Hepatocyte (in vitro differentiated cells): ENCODE measurements around the gene MVD. TPM values are rescaled to one million over a fixed set of nuclear protein-coding genes. Genes with fewer than 3 reads are reported as not detected.
"Not testable (repeated sequence)": the region's sequence is repeated elsewhere in the genome, so short reads cannot be mapped to it uniquely, and the experiment has no call there.

Source experiments
- DNase-seq: peaks from one replicate; pipeline ENCODE4 v3.0.0-alpha.2; 2016; ENCODE audit warnings: low spot score
- H2AFZ ChIP-seq: fragments of 200-600 bp; sonication (generic); 2 replicates; pipeline ENCODE4 v1.6.0; 2016; ENCODE audit warnings: antibody characterized with exemption, mild to moderate bottlenecking
- H3K27ac ChIP-seq: fragments of 200-600 bp; sonication (generic); 2 replicates; pipeline ENCODE4 v1.5.1; 2016; ENCODE audit warnings: mild to moderate bottlenecking
- H3K27me3 ChIP-seq: fragments of 200-600 bp; sonication (generic); 2 replicates; pipeline ENCODE4 v1.6.1; 2016
- H3K36me3 ChIP-seq: fragments of 200-600 bp; sonication (generic); replicated peaks from 2 replicates; pipeline ENCODE4 v1.5.1; 2016; ENCODE audit warnings: low read depth; ENCODE audit not compliant: insufficient read depth
- H3K4me1 ChIP-seq: fragments of 200-600 bp; sonication (generic); 2 replicates; pipeline ENCODE4 v1.5.1; 2016; ENCODE audit warnings: mild to moderate bottlenecking, moderate library complexity; ENCODE audit not compliant: insufficient read depth
- H3K4me2 ChIP-seq: fragments of 200-600 bp; sonication (generic); 2 replicates; pipeline ENCODE4 v1.6.0; 2016
- H3K4me3 ChIP-seq: fragments of 200-600 bp; sonication (generic); 2 replicates; pipeline ENCODE4 v1.5.1; 2016; ENCODE audit warnings: mild to moderate bottlenecking
- H3K79me2 ChIP-seq: fragments of 200-600 bp; sonication (generic); 2 replicates; pipeline ENCODE4 v1.6.0; 2017; ENCODE audit warnings: mild to moderate bottlenecking
- H3K9me2 ChIP-seq: fragments of 200-600 bp; sonication (generic); replicated peaks from 2 replicates; pipeline ENCODE4 v1.6.0; 2017; ENCODE audit warnings: mild to moderate bottlenecking; ENCODE audit not compliant: insufficient read depth
- H3K9me3 ChIP-seq: fragments of 200-600 bp; sonication (generic); 2 replicates; pipeline ENCODE4 v1.5.1; 2016; ENCODE audit warnings: low read depth, mild to moderate bottlenecking
- H4K20me1 ChIP-seq: fragments of 200-600 bp; sonication (generic); 2 replicates; pipeline ENCODE4 v1.6.0; 2016; ENCODE audit warnings: mild to moderate bottlenecking; ENCODE audit not compliant: insufficient read depth, poor library complexity, severe bottlenecking
- EZH2 ChIP-seq: fragments of 200-600 bp; sonication (generic); IDR thresholded peaks from 2 replicates; pipeline ENCODE4 v1.6.1; 2016; ENCODE audit warnings: antibody characterized with exemption, mild to moderate bottlenecking, borderline replicate concordance
- EZH2phosphoT487 ChIP-seq: fragments of 200-600 bp; sonication (generic); IDR thresholded peaks from one replicate; pipeline ENCODE4 v1.6.1; 2018; ENCODE audit warnings: antibody characterized with exemption, mild to moderate bottlenecking, low read depth, moderate library complexity; ENCODE audit not compliant: unreplicated experiment, severe bottlenecking
- WGBS: methylation state at CpG from one replicate; pipeline ENCODE4 v1.1.6; 2016; ENCODE audit warnings: low lambda C conversion rate; ENCODE audit errors: missing lambda C conversion rate; 5-methylcytosine and 5-hydroxymethylcytosine counted together
- polyA plus RNA-seq: library from polyadenylated mRNA; unstranded; fragments of >200 nt; fragmentation: Nextera tagmentation; extraction: Ambion mirVana; gene quantifications from 2 replicates; pipeline ENCODE4 v1.2.1, GENCODE V29; 2016
- total RNA-seq: library from RNA; depleted of rRNA; stranded (reverse); fragments of >200 nt; gene quantifications from 2 replicates; pipeline ENCODE4 v1.2.3, GENCODE V29; 2014
- TF ChIP-seq, protein P1 (sequence below): fragments of 200-600 bp; sonication (generic); IDR thresholded peaks from 2 replicates; pipeline ENCODE4 v1.5.1; 2016; ENCODE audit warnings: antibody characterized with exemption, mild to moderate bottlenecking; ENCODE audit not compliant: poor library complexity

Gene MVD
- total and polyA plus RNA-seq, 2 experiments from 2014 or later = 71.9 to 152 TPM

DNA sequence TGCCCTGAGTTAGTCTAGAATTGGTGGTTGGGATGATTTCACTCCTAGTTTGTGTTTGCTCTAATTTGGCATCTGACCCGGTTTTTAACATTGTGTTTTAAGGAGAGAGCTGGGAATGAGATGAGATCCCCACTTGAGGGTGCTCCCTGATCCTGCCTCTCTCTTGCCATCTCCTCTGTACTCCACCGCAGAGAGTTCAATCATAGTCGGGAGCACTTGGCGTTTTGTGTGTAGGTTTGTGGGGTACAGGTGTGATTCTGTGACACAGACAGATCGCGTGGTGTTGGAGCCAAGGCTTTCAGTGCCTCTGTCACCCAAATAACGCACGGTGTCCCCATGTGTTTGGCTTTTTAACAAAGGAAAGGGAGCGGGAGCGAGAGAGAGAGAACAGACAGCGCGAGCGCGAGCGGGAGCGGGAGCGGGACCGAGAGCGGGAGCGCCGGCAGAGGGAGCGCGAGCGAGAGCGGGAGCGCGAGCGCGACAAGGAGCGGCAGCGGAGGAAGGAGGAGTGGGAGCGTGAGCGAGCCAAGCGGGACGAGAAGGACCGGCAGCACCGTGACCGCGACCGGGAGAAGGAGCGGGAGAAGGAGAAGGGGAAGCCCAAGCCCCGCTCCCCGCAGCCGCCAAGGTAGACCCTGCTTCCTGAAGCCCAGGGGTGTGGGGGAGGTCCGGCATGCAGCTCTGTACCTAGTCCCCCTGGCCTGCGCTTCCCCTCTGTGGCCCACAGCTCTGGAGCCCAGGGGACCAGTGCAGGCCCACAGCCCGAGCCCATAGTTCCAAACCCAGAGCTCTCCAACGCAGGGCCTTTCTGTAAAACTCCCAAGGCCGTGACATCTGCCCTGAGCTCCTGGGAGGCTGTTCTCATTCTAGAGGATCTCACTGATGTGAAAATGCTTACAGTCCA is 51.7 kb downstream of the MVD start:
- no peaks in the 10 kb centered on the region for H3K27me3 ChIP-seq
- no peak overlapping the region for H3K4me2 ChIP-seq
- H3K27ac ChIP-seq = no peak overlapping the region
- H4K20me1 ChIP-seq = peaks cover 2% of the 10 kb centered on the region
- H3K36me3 ChIP-seq = no peaks in the 10 kb centered on the region
- H3K9me3 ChIP-seq = no peaks in the 10 kb centered on the region
- WGBS = 73% methylated on average over 41 of the region's 49 CpGs
- H3K79me2 ChIP-seq = peaks cover 5% of the 10 kb centered on the region
- TF ChIP-seq, protein P1, sequence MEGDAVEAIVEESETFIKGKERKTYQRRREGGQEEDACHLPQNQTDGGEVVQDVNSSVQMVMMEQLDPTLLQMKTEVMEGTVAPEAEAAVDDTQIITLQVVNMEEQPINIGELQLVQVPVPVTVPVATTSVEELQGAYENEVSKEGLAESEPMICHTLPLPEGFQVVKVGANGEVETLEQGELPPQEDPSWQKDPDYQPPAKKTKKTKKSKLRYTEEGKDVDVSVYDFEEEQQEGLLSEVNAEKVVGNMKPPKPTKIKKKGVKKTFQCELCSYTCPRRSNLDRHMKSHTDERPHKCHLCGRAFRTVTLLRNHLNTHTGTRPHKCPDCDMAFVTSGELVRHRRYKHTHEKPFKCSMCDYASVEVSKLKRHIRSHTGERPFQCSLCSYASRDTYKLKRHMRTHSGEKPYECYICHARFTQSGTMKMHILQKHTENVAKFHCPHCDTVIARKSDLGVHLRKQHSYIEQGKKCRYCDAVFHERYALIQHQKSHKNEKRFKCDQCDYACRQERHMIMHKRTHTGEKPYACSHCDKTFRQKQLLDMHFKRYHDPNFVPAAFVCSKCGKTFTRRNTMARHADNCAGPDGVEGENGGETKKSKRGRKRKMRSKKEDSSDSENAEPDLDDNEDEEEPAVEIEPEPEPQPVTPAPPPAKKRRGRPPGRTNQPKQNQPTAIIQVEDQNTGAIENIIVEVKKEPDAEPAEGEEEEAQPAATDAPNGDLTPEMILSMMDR = no peak
- TF ChIP-seq EZH2 = no peak
- TF ChIP-seq EZH2phosphoT487 = no peak
- H3K9me2 ChIP-seq = no peaks in the 10 kb centered on the region
- no peak for DNase-seq
- H2AFZ ChIP-seq = no peak overlapping the region
- H3K4me1 ChIP-seq = no peaks in the 10 kb centered on the region
- H3K4me3 ChIP-seq = no peak overlapping the region

DNA sequence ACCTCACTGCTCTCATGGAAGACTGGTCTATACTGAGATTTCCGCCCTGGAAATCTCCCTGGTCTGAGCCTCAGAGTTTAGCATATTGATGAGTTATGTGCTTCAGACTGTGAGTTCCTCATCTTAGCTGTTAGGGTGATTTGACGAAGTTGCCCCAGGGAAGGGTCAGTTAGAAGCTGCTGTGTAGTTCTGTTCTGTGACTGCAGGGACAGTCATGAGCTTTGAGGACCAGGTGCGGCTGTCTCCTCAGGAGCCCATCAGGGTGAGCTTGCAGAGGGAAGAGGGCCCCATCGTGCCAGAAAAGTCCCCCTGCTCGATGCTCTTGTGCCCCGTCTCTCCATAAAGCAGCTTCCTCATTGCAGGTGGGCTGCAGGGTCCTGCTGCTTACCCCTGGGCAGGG is 52.8 kb downstream of the MVD start:
- TF ChIP-seq, protein P1 = no peak
- TF ChIP-seq EZH2 = no peak
- no peak for TF ChIP-seq EZH2phosphoT487
- Histone ChIP-seq H4K20me1 (peaks cover 2% of the 10 kb centered on the region), H3K4me3 (no peak overlapping the region), H3K79me2 (no peaks in the 10 kb centered on the region), H3K36me3 (no peaks in the 10 kb centered on the region), H2AFZ (no peak overlapping the region), H3K4me1 (no peaks in the 10 kb centered on the region), H3K27ac (no peak overlapping the region), H3K9me2 (no peaks in the 10 kb centered on the region), H3K27me3 (no peaks in the 10 kb centered on the region), H3K4me2 (no peak overlapping the region), H3K9me3 (no peaks in the 10 kb centered on the region)
- no peak for DNase-seq
- 94% methylated on average over 6 of the region's 6 CpGs for WGBS

DNA sequence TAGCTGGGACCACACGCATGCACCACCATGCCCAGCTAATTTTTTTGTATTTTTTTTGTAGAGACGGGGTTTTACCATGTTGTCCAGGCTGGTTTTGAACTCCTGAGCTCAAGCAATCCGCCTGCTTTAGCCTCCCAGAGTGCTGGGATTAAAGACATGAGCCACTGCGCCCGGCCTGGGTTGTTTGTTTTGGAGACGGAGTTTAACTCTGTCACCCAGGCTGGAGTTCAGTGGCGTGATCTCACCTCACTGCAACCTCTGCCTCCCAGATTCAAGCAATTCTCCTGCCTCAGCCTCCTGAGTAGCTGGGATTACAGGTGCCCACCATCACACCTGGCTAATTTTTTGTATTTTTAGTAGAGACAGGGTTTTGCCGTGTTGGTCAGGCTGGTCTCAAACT is 53.5 kb downstream of the MVD start:
- 90% methylated on average over 8 of the region's 8 CpGs for WGBS
- not testable (repeated sequence) for H3K27me3 ChIP-seq, H3K4me1 ChIP-seq, H3K27ac ChIP-seq, H3K4me2 ChIP-seq, H4K20me1 ChIP-seq, H3K4me3 ChIP-seq, H3K9me3 ChIP-seq, H3K79me2 ChIP-seq, DNase-seq, H3K9me2 ChIP-seq, H2AFZ ChIP-seq, H3K36me3 ChIP-seq

DNA sequence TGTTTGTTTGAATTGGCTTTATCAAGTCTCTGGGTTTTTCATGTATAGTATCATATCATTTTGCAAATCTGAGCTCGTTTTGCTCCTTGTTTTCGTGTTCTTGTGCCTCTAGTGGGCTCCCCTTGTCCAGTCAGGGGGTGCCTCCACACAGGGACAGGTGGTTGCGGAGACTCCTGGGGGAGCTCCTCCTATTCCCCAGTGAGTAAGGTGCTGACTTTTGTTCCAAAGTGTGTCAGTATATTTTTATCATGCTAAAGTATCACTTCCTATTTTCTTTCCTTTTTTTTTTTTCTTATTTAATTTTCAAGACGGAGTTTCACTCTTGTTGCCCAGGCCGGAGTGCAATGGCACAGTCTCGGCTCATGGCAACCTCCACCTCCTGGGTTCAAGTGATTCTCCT is 54.8 kb downstream of the MVD start:
- TF ChIP-seq EZH2 (no peak), EZH2phosphoT487 (no peak)
- TF ChIP-seq, protein P1 = no peak
- Histone ChIP-seq H3K4me2 (no peak overlapping the region), H3K36me3 (no peaks in the 10 kb centered on the region), H3K9me2 (no peaks in the 10 kb centered on the region), H4K20me1 (no peaks in the 10 kb centered on the region), H3K9me3 (no peaks in the 10 kb centered on the region), H3K79me2 (no peaks in the 10 kb centered on the region), H2AFZ (no peak overlapping the region), H3K4me1 (no peaks in the 10 kb centered on the region), H3K4me3 (no peak overlapping the region), H3K27ac (no peak overlapping the region), H3K27me3 (no peaks in the 10 kb centered on the region)
- 99% methylated on average over 6 of the region's 6 CpGs for WGBS
- DNase-seq = no peak
